Measurements from ENCODE around the gene DLG2. TPM values are rescaled to one million over a fixed set of nuclear protein-coding genes. Genes with fewer than 3 reads are reported as not detected.

The DLG2 gene
- total RNA-seq, 1 donor from 2014 or later: 1.8 TPM

GRCh38 chr11:84947970-84948580 lies 679.1 kb downstream of the DLG2 start:
- peak overlapping the region; percentile 94 for H3K27ac Mint-ChIP-seq (ENCODE audit: unreplicated experiment)
- no peak for FAIRE-seq
- no peaks in the 10 kb centered on the region for H3K9me3 ChIP-seq (ENCODE audit: insufficient read depth, low read depth, low read length)
- no peak for TF ChIP-seq CTCF (IDR thresholded peaks at IDR 0.05; ENCODE audit: insufficient read depth, low read depth, low read length)
- TF ChIP-seq EZH2 (IDR thresholded peaks at IDR 0.05; ENCODE audit: insufficient read depth, low read length): no peak
- DNase-seq (ENCODE audit: low read depth): peak; percentile 52
- H3K4me2 ChIP-seq (ENCODE audit: low read length): no peak overlapping the region
- peaks cover 5% of the 10 kb centered on the region for H3K9me3 Mint-ChIP-seq (ENCODE audit: unreplicated experiment)
- no peak overlapping the region for H3K4me3 ChIP-seq (ENCODE audit: insufficient read depth, low read depth, low read length)
- H2AFZ ChIP-seq (ENCODE audit: low read depth, low read length): no peak overlapping the region
- no peaks in the 10 kb centered on the region for H3K27me3 Mint-ChIP-seq (ENCODE audit: low read depth, unreplicated experiment)
- H3K9ac ChIP-seq (ENCODE audit: low read length): no peak overlapping the region
- H3K27me3 ChIP-seq (ENCODE audit: insufficient read depth, low read length): no peaks in the 10 kb centered on the region
- H3K4me3 Mint-ChIP-seq (ENCODE audit: unreplicated experiment): no peak overlapping the region
- H4K20me1 ChIP-seq (ENCODE audit: insufficient read depth, low read length): no peaks in the 10 kb centered on the region
- no peaks in the 10 kb centered on the region for H3K4me1 ChIP-seq (ENCODE audit: insufficient read depth, low read length)
- peaks cover 11% of the 10 kb centered on the region for H3K4me1 Mint-ChIP-seq (ENCODE audit: low read depth, unreplicated experiment)
- peaks cover 2% of the 10 kb centered on the region for H3K36me3 Mint-ChIP-seq (ENCODE audit: low read depth, unreplicated experiment)
- no peaks in the 10 kb centered on the region for H3K79me2 ChIP-seq (ENCODE audit: insufficient read depth, low read length)
- H3K36me3 ChIP-seq (ENCODE audit: insufficient read depth, low read length): no peaks in the 10 kb centered on the region
- no peak overlapping the region for H3K27ac ChIP-seq (ENCODE audit: low read depth, low read length)

- H4K20me1 ChIP-seq (ENCODE audit: insufficient read depth, low read length): no peaks in the 10 kb centered on the region
- peaks cover 11% of the 10 kb centered on the region for H3K4me1 Mint-ChIP-seq (ENCODE audit: low read depth, unreplicated experiment)
- no peaks in the 10 kb centered on the region for H3K36me3 ChIP-seq (ENCODE audit: insufficient read depth, low read length)
- DNase-seq (ENCODE audit: low read depth) (no peak), FAIRE-seq (no peak)
- H3K27me3 Mint-ChIP-seq (ENCODE audit: low read depth, unreplicated experiment): no peaks in the 10 kb centered on the region
- H3K4me1 ChIP-seq (ENCODE audit: insufficient read depth, low read length): no peaks in the 10 kb centered on the region
- no peaks in the 10 kb centered on the region for H3K36me3 Mint-ChIP-seq (ENCODE audit: low read depth, unreplicated experiment)
- no peaks in the 10 kb centered on the region for H3K9me3 ChIP-seq (ENCODE audit: insufficient read depth, low read depth, low read length)
- H3K27ac ChIP-seq (ENCODE audit: low read depth, low read length): no peak overlapping the region
- H3K9me3 Mint-ChIP-seq (ENCODE audit: unreplicated experiment): peaks cover 5% of the 10 kb centered on the region
- H3K9ac ChIP-seq (ENCODE audit: low read length): no peak overlapping the region
- H3K4me3 Mint-ChIP-seq (ENCODE audit: unreplicated experiment): no peak overlapping the region
- H3K27me3 ChIP-seq (ENCODE audit: insufficient read depth, low read length): no peaks in the 10 kb centered on the region
- H3K27ac Mint-ChIP-seq (ENCODE audit: unreplicated experiment): peak overlapping the region; percentile 44
- no peak overlapping the region for H3K4me3 ChIP-seq (ENCODE audit: insufficient read depth, low read depth, low read length)
- no peak for TF ChIP-seq CTCF (IDR thresholded peaks at IDR 0.05; ENCODE audit: insufficient read depth, low read depth, low read length)
- no peak for TF ChIP-seq EZH2 (IDR thresholded peaks at IDR 0.05; ENCODE audit: insufficient read depth, low read length)
- H3K79me2 ChIP-seq (ENCODE audit: insufficient read depth, low read length): no peaks in the 10 kb centered on the region
- no peak overlapping the region for H3K4me2 ChIP-seq (ENCODE audit: low read length)
- H2AFZ ChIP-seq (ENCODE audit: low read depth, low read length): no peak overlapping the region
These were observed 680.1 kb downstream of the DLG2 start for GRCh38 chr11:84947070-84947469.

GRCh38 chr11:84930863-84931262 lies 696.3 kb downstream of the DLG2 start:
- no peak for DNase-seq (ENCODE audit: low read depth)
- H3K4me3 Mint-ChIP-seq (ENCODE audit: unreplicated experiment): no peak overlapping the region
- H3K9me3 Mint-ChIP-seq (ENCODE audit: unreplicated experiment): peaks cover 9% of the 10 kb centered on the region
- no peaks in the 10 kb centered on the region for H3K36me3 ChIP-seq (ENCODE audit: insufficient read depth, low read length)
- no peaks in the 10 kb centered on the region for H3K27me3 ChIP-seq (ENCODE audit: insufficient read depth, low read length)
- no peak overlapping the region for H3K27ac ChIP-seq (ENCODE audit: low read depth, low read length)
- no peak overlapping the region for H3K4me3 ChIP-seq (ENCODE audit: insufficient read depth, low read depth, low read length)
- H3K4me1 Mint-ChIP-seq (ENCODE audit: low read depth, unreplicated experiment): peaks cover 22% of the 10 kb centered on the region
- no peak overlapping the region for H3K4me2 ChIP-seq (ENCODE audit: low read length)
- H3K27ac Mint-ChIP-seq (ENCODE audit: unreplicated experiment): no peak overlapping the region
- TF ChIP-seq CTCF (IDR thresholded peaks at IDR 0.05; ENCODE audit: insufficient read depth, low read depth, low read length) (no peak), EZH2 (IDR thresholded peaks at IDR 0.05; ENCODE audit: insufficient read depth, low read length) (no peak)
- H2AFZ ChIP-seq (ENCODE audit: low read depth, low read length): no peak overlapping the region
- no peak overlapping the region for H3K9ac ChIP-seq (ENCODE audit: low read length)
- FAIRE-seq: no peak
- H3K4me1 ChIP-seq (ENCODE audit: insufficient read depth, low read length): no peaks in the 10 kb centered on the region
- no peaks in the 10 kb centered on the region for H4K20me1 ChIP-seq (ENCODE audit: insufficient read depth, low read length)
- H3K9me3 ChIP-seq (ENCODE audit: insufficient read depth, low read depth, low read length): no peaks in the 10 kb centered on the region
- H3K36me3 Mint-ChIP-seq (ENCODE audit: low read depth, unreplicated experiment): no peaks in the 10 kb centered on the region
- no peaks in the 10 kb centered on the region for H3K27me3 Mint-ChIP-seq (ENCODE audit: low read depth, unreplicated experiment)
- H3K79me2 ChIP-seq (ENCODE audit: insufficient read depth, low read length): no peaks in the 10 kb centered on the region
